ENCODE data around the gene CREB3L2. TPM values are rescaled to one million over a fixed set of nuclear protein-coding genes. Genes with fewer than 3 reads are reported as not detected.

CREB3L2 gene
- total and polyA plus RNA-seq, 2 of the 4 experiments (the other 2 are of a cell fraction), result 42.3 to 57.9 TPM

DNA sequence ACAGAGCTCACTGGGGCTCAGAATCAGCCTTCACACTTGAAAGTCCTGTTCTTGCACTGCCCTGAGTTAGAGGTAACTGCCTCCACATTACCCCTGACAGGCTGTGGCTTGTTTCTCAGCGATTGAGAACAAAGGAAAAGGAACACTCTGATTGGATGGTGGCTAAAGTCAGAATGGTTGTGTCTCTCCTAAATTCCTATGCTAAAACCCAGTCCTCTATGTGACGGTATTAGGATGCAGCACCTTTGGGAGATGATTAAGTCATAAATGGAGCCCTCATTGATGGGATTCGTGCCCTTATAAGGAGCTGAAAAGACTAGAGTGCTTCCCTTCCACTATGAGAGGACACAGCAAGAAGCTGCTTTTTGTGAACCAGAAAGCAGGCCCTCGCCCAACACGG is 116.2 kb downstream of the CREB3L2 start:
- Histone ChIP-seq H2BK5ac (ENCODE audit: low read depth, low read length, poor library complexity, severe bottlenecking) (no peak overlapping the region), H3K14ac (replicated peaks; ENCODE audit: low read depth, low read length) (0 out of 2 replicates have a peak overlapping the region, but pooled peaks have one; percentile 11), H3K27ac (ENCODE audit: insufficient read depth, low read length) (no peak overlapping the region), H2BK15ac (ENCODE audit: low read depth, low read length) (no peak overlapping the region), H3K23ac (ENCODE audit: low read depth, low read length) (peak overlapping the region; percentile 65; the same call in 1 of the 2 replicates), H4K5ac (ENCODE audit: low read depth, low read length) (no peak overlapping the region), H2AK5ac (ENCODE audit: low read depth, low read length) (peak overlapping the region; percentile 8; the same call in 1 of the 2 replicates), H3K4me1 (ENCODE audit: control insufficient read depth, insufficient read depth, low read length) (peaks cover 11% of the 10 kb centered on the region), H4K8ac (ENCODE audit: low read depth in 2 of 2, low read length in 2 of 2) (no peak overlapping the region), H4K91ac (ENCODE audit: insufficient read depth, low read depth, low read length) (peak overlapping the region; percentile 51; the same call in 1 of the 2 replicates), H3K4ac (ENCODE audit: low read depth, low read length) (0 out of 2 replicates have a peak overlapping the region, but pooled peaks have one; percentile 9), H3K9me1 (ENCODE audit: insufficient read depth, low read length) (peaks cover 18% of the 10 kb centered on the region), H3K9ac (ENCODE audit: low read depth, low read length) (no peak overlapping the region), H2BK20ac (ENCODE audit: low read depth, low read length) (no peak overlapping the region), H3K36me3 (ENCODE audit: control insufficient read depth, insufficient read depth, low read length) (peaks cover 53% of the 10 kb centered on the region), H2AFZ (replicated peaks; ENCODE audit: low read length, poor library complexity) (no peak overlapping the region), H3K4me3 (ENCODE audit: insufficient read depth, low read depth, low read length) (no peak overlapping the region), H3K79me1 (ENCODE audit: low read depth in 1 of 2, low read length in 2 of 2) (peaks cover 21 to 68% of the 10 kb centered on the region in 2 experiments), H3K4me2 (ENCODE audit: low read depth, low read length) (no peak overlapping the region), H4K20me1 (ENCODE audit: insufficient read depth, low read length) (peaks cover 10% of the 10 kb centered on the region), H3K18ac (ENCODE audit: low read depth, low read length) (no peak overlapping the region), H3K9me3 (ENCODE audit: control insufficient read depth, insufficient read depth, low read length) (peaks cover 5% of the 10 kb centered on the region), H3K56ac (ENCODE audit: extremely low read depth, insufficient read depth, low read length) (0 out of 2 replicates have a peak overlapping the region, but pooled peaks have one; percentile 22), H3K27me3 (ENCODE audit: control insufficient read depth, insufficient read depth, low read length) (no peaks in the 10 kb centered on the region), H2AK9ac (replicated peaks; ENCODE audit: low read depth, low read length, poor library complexity) (no peak overlapping the region), H2BK120ac (ENCODE audit: low read depth, low read length) (no peak overlapping the region)
- TF ChIP-seq CHD1 (IDR thresholded peaks at IDR 0.05; ENCODE audit: low read depth, low read length) (no peak), FOS (IDR thresholded peaks at IDR 0.05; ENCODE audit: low read depth, low read length) (no peak), MXI1 (IDR thresholded peaks at IDR 0.05; ENCODE audit: borderline replicate concordance, low read depth, low read length) (no peak), MAZ (IDR thresholded peaks at IDR 0.05; ENCODE audit: borderline replicate concordance, low read depth, low read length) (no peak), ELK1 (IDR thresholded peaks at IDR 0.05; ENCODE audit: borderline replicate concordance, low read depth, low read length) (no peak), RAD21 (IDR thresholded peaks at IDR 0.05; ENCODE audit: low read length) (no peak), BHLHE40 (IDR thresholded peaks at IDR 0.05; ENCODE audit: low read depth, low read length) (no peak), NFE2L2 (IDR thresholded peaks at IDR 0.05; ENCODE audit: low read depth, low read length) (no peak), RFX5 (IDR thresholded peaks at IDR 0.05; ENCODE audit: low read depth, low read length) (no peak), SMC3 (IDR thresholded peaks at IDR 0.05; ENCODE audit: low read depth, low read length) (no peak), RCOR1 (IDR thresholded peaks at IDR 0.05; ENCODE audit: insufficient replicate concordance, low read length) (no peak), CEBPB (IDR thresholded peaks at IDR 0.05; ENCODE audit: low read depth, low read length) (no peak), USF2 (IDR thresholded peaks at IDR 0.05; ENCODE audit: low read depth, low read length) (no peak), POLR2A (IDR thresholded peaks at IDR 0.05; ENCODE audit: low read depth, low read length) (no peak), MAFK (IDR thresholded peaks at IDR 0.05; ENCODE audit: low read depth, low read length) (no peak), CTCF (conservative IDR thresholded peaks at IDR 0.05; ENCODE audit: low read depth, low read length) (no peak)
- dilution Hi-C loops (cut with HindIII; ENCODE audit: low sequenced_read_pairs, unreplicated experiment), result no loop called here
- intact Hi-C loops (cut with micrococcal nuclease), result no loop called here
- BruUV-seq (replicated peaks), result no TSS peak
- DNase-seq, result no peak
- WGBS, 2 experiments (ENCODE audit: extremely low coverage in 2 of 2, insufficient read length in 1 of 2), result no CpG with 5 or more reads among the region's 5 CpGs
- POLR2A ChIA-PET (ENCODE audit: unreplicated experiment), result no interaction called here
- no peak for ATAC-seq (ENCODE audit: low read depth)
- in situ Hi-C loops (cut with MboI; ENCODE audit: low sequenced_read_pairs), result no loop called here
- CTCF ChIA-PET, result no interaction called here
